ENCODE results near the gene CARD14.

The CARD14 gene

DNA sequence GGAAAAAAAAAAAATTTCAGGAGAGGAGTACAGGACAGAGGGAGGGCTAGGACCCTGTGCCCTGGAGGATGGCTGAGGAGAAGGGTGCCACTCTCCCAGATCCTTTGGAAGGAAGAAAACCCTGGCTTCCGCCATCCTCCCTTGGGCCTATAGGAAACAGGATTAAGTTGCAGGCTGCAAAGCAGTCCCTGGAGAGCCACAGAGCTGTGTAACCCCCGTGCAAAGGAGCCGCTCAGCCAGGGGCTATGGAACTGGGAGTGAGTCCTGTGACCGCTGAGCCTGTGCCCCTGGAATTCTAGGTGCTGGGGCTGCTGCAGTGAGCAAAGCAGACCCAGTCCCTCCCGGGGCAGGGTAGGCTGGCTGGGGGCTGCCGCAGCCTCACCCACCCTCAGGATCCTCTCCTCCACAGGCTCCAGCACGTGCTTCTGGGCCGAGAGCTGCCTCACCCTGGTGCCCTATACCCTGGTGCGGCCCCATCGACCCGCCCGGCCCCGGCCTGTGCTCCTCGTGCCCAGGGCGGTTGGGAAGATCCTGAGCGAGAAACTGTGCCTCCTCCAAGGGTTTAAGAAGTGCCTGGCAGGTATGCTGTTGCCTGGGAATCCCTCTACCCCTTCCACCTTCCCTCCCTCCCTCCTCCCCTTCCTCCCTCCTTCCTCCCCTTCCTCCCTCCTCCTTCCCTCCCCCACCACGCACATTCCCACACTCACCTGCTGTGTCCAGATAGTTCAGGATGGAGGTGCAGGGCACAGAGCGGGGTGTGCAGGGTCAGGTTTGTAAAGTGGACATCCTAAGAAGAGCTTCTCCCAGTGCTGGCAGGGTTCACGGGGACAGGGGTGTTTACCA is 35.0 kb downstream of the CARD14 start:
- TF ChIP-seq, protein P1, sequence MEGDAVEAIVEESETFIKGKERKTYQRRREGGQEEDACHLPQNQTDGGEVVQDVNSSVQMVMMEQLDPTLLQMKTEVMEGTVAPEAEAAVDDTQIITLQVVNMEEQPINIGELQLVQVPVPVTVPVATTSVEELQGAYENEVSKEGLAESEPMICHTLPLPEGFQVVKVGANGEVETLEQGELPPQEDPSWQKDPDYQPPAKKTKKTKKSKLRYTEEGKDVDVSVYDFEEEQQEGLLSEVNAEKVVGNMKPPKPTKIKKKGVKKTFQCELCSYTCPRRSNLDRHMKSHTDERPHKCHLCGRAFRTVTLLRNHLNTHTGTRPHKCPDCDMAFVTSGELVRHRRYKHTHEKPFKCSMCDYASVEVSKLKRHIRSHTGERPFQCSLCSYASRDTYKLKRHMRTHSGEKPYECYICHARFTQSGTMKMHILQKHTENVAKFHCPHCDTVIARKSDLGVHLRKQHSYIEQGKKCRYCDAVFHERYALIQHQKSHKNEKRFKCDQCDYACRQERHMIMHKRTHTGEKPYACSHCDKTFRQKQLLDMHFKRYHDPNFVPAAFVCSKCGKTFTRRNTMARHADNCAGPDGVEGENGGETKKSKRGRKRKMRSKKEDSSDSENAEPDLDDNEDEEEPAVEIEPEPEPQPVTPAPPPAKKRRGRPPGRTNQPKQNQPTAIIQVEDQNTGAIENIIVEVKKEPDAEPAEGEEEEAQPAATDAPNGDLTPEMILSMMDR (conservative IDR thresholded peaks at IDR 0.05; ENCODE audit: low read length), result no peak
- TF ChIP-seq EZH2phosphoT487 (IDR thresholded peaks at IDR 0.05; ENCODE audit: borderline replicate concordance), result no peak
- Histone ChIP-seq H3K4me2 (ENCODE audit: low read depth, low read length, poor library complexity, severe bottlenecking) (no peak overlapping the region), H3K4me1 (ENCODE audit: insufficient read depth, low read length, poor library complexity, severe bottlenecking) (no peaks in the 10 kb centered on the region), H3K79me2 (ENCODE audit: insufficient read depth, low read length) (no peaks in the 10 kb centered on the region), H3K9me2 (replicated peaks; ENCODE audit: low read depth, low read length) (no peaks in the 10 kb centered on the region), H4K20me1 (ENCODE audit: insufficient read depth, low read length, poor library complexity, severe bottlenecking) (no peaks in the 10 kb centered on the region), H3K36me3 (ENCODE audit: insufficient read depth, low read length) (no peaks in the 10 kb centered on the region), H3K9ac (ENCODE audit: low read depth, low read length, poor library complexity, severe bottlenecking) (no peak overlapping the region), H3F3A (ENCODE audit: low read depth) (no peaks in the 10 kb centered on the region), H3K27me3 (ENCODE audit: insufficient read depth, low read length, poor library complexity, severe bottlenecking) (no peaks in the 10 kb centered on the region), H3K4me3 (ENCODE audit: low read length, poor library complexity, severe bottlenecking) (no peak overlapping the region), H3K9me3 (ENCODE audit: insufficient read depth, low read depth, low read length) (no peaks in the 10 kb centered on the region), H2AFZ (ENCODE audit: low read length) (no peak overlapping the region)

DNA sequence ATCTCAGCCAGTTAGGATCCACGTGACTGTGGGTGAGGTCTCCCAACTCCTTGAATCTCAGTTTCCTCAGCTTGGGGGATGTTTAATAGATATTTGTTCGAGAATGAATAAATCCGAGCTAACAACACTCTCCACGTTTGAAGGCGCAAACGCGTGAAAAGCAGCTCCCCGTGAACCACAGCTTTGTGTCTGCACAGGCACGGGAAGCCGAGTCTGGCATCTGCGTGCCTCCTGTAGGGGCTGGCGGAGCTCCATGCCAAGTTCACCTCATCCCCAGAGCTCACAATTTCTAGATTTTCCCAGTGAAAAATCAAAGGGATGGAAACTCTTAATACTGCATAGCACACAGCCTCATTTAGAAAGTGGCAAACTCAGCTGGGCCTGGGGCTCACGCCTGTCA is 36.0 kb downstream of the CARD14 start:
- H3F3A ChIP-seq (ENCODE audit: low read depth), result no peaks in the 10 kb centered on the region
- H3K9ac ChIP-seq (ENCODE audit: low read depth, low read length, poor library complexity, severe bottlenecking), result no peak overlapping the region
- H3K36me3 ChIP-seq (ENCODE audit: insufficient read depth, low read length), result no peaks in the 10 kb centered on the region
- H3K27me3 ChIP-seq (ENCODE audit: insufficient read depth, low read length, poor library complexity, severe bottlenecking), result no peaks in the 10 kb centered on the region
- no peak overlapping the region for H3K4me2 ChIP-seq (ENCODE audit: low read depth, low read length, poor library complexity, severe bottlenecking)
- no peaks in the 10 kb centered on the region for H3K79me2 ChIP-seq (ENCODE audit: insufficient read depth, low read length)
- H3K4me3 ChIP-seq (ENCODE audit: low read length, poor library complexity, severe bottlenecking), result no peak overlapping the region
- H3K9me2 ChIP-seq (replicated peaks; ENCODE audit: low read depth, low read length), result no peaks in the 10 kb centered on the region
- H3K4me1 ChIP-seq (ENCODE audit: insufficient read depth, low read length, poor library complexity, severe bottlenecking), result no peaks in the 10 kb centered on the region
- H2AFZ ChIP-seq (ENCODE audit: low read length), result no peak overlapping the region
- no peaks in the 10 kb centered on the region for H3K9me3 ChIP-seq (ENCODE audit: insufficient read depth, low read depth, low read length)
- TF ChIP-seq, protein P1 (conservative IDR thresholded peaks at IDR 0.05; ENCODE audit: low read length), result no peak
- no peak for TF ChIP-seq EZH2phosphoT487 (IDR thresholded peaks at IDR 0.05; ENCODE audit: borderline replicate concordance)
- no peaks in the 10 kb centered on the region for H4K20me1 ChIP-seq (ENCODE audit: insufficient read depth, low read length, poor library complexity, severe bottlenecking)

DNA sequence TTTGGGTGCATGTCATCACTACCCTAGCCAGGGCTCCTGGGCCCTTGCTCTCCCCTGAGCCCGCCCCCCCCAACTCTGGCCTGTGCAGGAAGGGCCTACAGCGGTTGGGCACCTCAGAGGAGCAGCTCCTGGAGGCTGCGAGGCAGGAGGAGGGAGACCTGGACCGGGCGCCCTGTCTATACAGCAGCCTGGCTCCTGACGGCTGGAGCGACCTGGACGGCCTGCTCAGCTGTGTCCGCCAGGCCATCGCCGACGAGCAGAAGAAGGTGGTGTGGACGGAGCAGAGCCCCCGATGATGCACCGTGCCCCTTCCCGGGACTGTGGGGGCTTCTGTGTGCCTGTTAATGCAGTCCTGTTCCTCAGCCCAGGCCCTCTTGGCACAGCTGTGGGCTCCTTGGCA is 38.2 kb downstream of the CARD14 start:
- H3K4me2 ChIP-seq (ENCODE audit: low read depth, low read length, poor library complexity, severe bottlenecking), result no peak overlapping the region
- H4K20me1 ChIP-seq (ENCODE audit: insufficient read depth, low read length, poor library complexity, severe bottlenecking), result no peaks in the 10 kb centered on the region
- H2AFZ ChIP-seq (ENCODE audit: low read length), result no peak overlapping the region
- H3K9me3 ChIP-seq (ENCODE audit: insufficient read depth, low read depth, low read length), result no peaks in the 10 kb centered on the region
- H3K9ac ChIP-seq (ENCODE audit: low read depth, low read length, poor library complexity, severe bottlenecking), result no peak overlapping the region
- H3K4me1 ChIP-seq (ENCODE audit: insufficient read depth, low read length, poor library complexity, severe bottlenecking), result no peaks in the 10 kb centered on the region
- H3K36me3 ChIP-seq (ENCODE audit: insufficient read depth, low read length), result no peaks in the 10 kb centered on the region
- no peaks in the 10 kb centered on the region for H3K9me2 ChIP-seq (replicated peaks; ENCODE audit: low read depth, low read length)
- H3F3A ChIP-seq (ENCODE audit: low read depth), result no peaks in the 10 kb centered on the region
- H3K27me3 ChIP-seq (ENCODE audit: insufficient read depth, low read length, poor library complexity, severe bottlenecking), result no peaks in the 10 kb centered on the region
- H3K4me3 ChIP-seq (ENCODE audit: low read length, poor library complexity, severe bottlenecking), result no peak overlapping the region
- TF ChIP-seq, protein P1 (conservative IDR thresholded peaks at IDR 0.05; ENCODE audit: low read length), result no peak
- TF ChIP-seq EZH2phosphoT487 (IDR thresholded peaks at IDR 0.05; ENCODE audit: borderline replicate concordance), result no peak
- no peaks in the 10 kb centered on the region for H3K79me2 ChIP-seq (ENCODE audit: insufficient read depth, low read length)
